ENCODE measurements around the gene BBX.

Gene BBX

GRCh38 chr3:107522510-107523288 is at the start of gene BBX:
Gene BBX (plus strand): TSS chr3:107522962. CDS start chr3:107710461, 187,499 bp downstream.
- in situ Hi-C loops (cut with HindIII; ENCODE audit: low pct_unique_long_range_greater_than_20kb, low sequenced_read_pairs): no loop called here
- peak; percentile 61 to 98 for DNase-seq (ENCODE audit: low read depth in 1 of 2, low spot score in 1 of 2)
- TF ChIP-seq JUND (IDR thresholded peaks at IDR 0.05; ENCODE audit: low read depth): no peak

- in situ Hi-C loops (cut with HindIII; ENCODE audit: low pct_unique_long_range_greater_than_20kb, low sequenced_read_pairs): no loop called here
- TF ChIP-seq JUND (IDR thresholded peaks at IDR 0.05; ENCODE audit: low read depth): no peak
- DNase-seq (ENCODE audit: low read depth in 1 of 2, low spot score in 1 of 2): no peak
Observed at GRCh38 chr3:107476462-107476861, 46.3 kb upstream of the BBX start.

- in situ Hi-C loops (cut with HindIII; ENCODE audit: low pct_unique_long_range_greater_than_20kb, low sequenced_read_pairs): no loop called here
- TF ChIP-seq JUND (IDR thresholded peaks at IDR 0.05; ENCODE audit: low read depth): no peak
- DNase-seq (ENCODE audit: low read depth in 1 of 2, low spot score in 1 of 2): no peak
Observed at GRCh38 chr3:107487490-107487889, 35.3 kb upstream of the BBX start.

- TF ChIP-seq JUND (IDR thresholded peaks at IDR 0.05; ENCODE audit: low read depth): no peak
- in situ Hi-C loops (cut with HindIII; ENCODE audit: low pct_unique_long_range_greater_than_20kb, low sequenced_read_pairs): no loop called here
- DNase-seq (ENCODE audit: low read depth in 1 of 2, low spot score in 1 of 2): no peak
Observed at GRCh38 chr3:107488942-107489341, 33.8 kb upstream of the BBX start.

GRCh38 chr3:107493134-107493533 is 29.6 kb upstream of the BBX start:
- no peak for TF ChIP-seq JUND (IDR thresholded peaks at IDR 0.05; ENCODE audit: low read depth)
- in situ Hi-C loops (cut with HindIII; ENCODE audit: low pct_unique_long_range_greater_than_20kb, low sequenced_read_pairs): no loop called here
- DNase-seq (ENCODE audit: low read depth in 1 of 2, low spot score in 1 of 2): no peak

- no peak for TF ChIP-seq JUND (IDR thresholded peaks at IDR 0.05; ENCODE audit: low read depth)
- in situ Hi-C loops (cut with HindIII; ENCODE audit: low pct_unique_long_range_greater_than_20kb, low sequenced_read_pairs): no loop called here
- DNase-seq (ENCODE audit: low read depth in 1 of 2, low spot score in 1 of 2): no peak
Observed at GRCh38 chr3:107496855-107497254, 25.9 kb upstream of the BBX start.

GRCh38 chr3:107498646-107499045 is 24.1 kb upstream of the BBX start:
- TF ChIP-seq JUND (IDR thresholded peaks at IDR 0.05; ENCODE audit: low read depth): no peak
- in situ Hi-C loops (cut with HindIII; ENCODE audit: low pct_unique_long_range_greater_than_20kb, low sequenced_read_pairs): no loop called here
- DNase-seq (ENCODE audit: low read depth in 1 of 2, low spot score in 1 of 2): no peak

GRCh38 chr3:107506458-107506857 is 16.3 kb upstream of the BBX start:
- in situ Hi-C loops (cut with HindIII; ENCODE audit: low pct_unique_long_range_greater_than_20kb, low sequenced_read_pairs): no loop called here
- TF ChIP-seq JUND (IDR thresholded peaks at IDR 0.05; ENCODE audit: low read depth): no peak
- no peak for DNase-seq (ENCODE audit: low read depth in 1 of 2, low spot score in 1 of 2)

GRCh38 chr3:107508331-107508730 is 14.4 kb upstream of the BBX start:
- in situ Hi-C loops (cut with HindIII; ENCODE audit: low pct_unique_long_range_greater_than_20kb, low sequenced_read_pairs): no loop called here
- no peak for TF ChIP-seq JUND (IDR thresholded peaks at IDR 0.05; ENCODE audit: low read depth)
- no peak for DNase-seq (ENCODE audit: low read depth in 1 of 2, low spot score in 1 of 2)

- in situ Hi-C loops (cut with HindIII; ENCODE audit: low pct_unique_long_range_greater_than_20kb, low sequenced_read_pairs): no loop called here
- TF ChIP-seq JUND (IDR thresholded peaks at IDR 0.05; ENCODE audit: low read depth): no peak
- DNase-seq (ENCODE audit: low read depth in 1 of 2, low spot score in 1 of 2): peak in 1 of 2 experiments; percentile 51
Observed at GRCh38 chr3:107512108-107512507, 10.7 kb upstream of the BBX start.

GRCh38 chr3:107514453-107514852 is 8.3 kb upstream of the BBX start:
- in situ Hi-C loops (cut with HindIII; ENCODE audit: low pct_unique_long_range_greater_than_20kb, low sequenced_read_pairs): no loop called here

GRCh38 chr3:107516475-107516874 is 6.3 kb upstream of the BBX start:
- in situ Hi-C loops (cut with HindIII; ENCODE audit: low pct_unique_long_range_greater_than_20kb, low sequenced_read_pairs): no loop called here
- TF ChIP-seq JUND (IDR thresholded peaks at IDR 0.05; ENCODE audit: low read depth): no peak
- no peak for DNase-seq (ENCODE audit: low read depth in 1 of 2, low spot score in 1 of 2)

More at GRCh38 chr3:107514453-107514852, 8.3 kb upstream of the BBX start:
- no peak for TF ChIP-seq JUND (IDR thresholded peaks at IDR 0.05; ENCODE audit: low read depth)
- DNase-seq (ENCODE audit: low read depth in 1 of 2, low spot score in 1 of 2): no peak

- DNase-seq (ENCODE audit: low read depth in 1 of 2, low spot score in 1 of 2): no peak
- no peak for TF ChIP-seq JUND (IDR thresholded peaks at IDR 0.05; ENCODE audit: low read depth)
- in situ Hi-C loops (cut with HindIII; ENCODE audit: low pct_unique_long_range_greater_than_20kb, low sequenced_read_pairs): no loop called here
Observed at GRCh38 chr3:107520535-107520934, 2.2 kb upstream of the BBX start.

Data from T47D (cell line).